T47D (cell line): ENCODE results near the gene CRYBB1.

Source experiments
- DNase-seq, 2 experiments: peaks; one replicate each; pipeline versions ENCODE4 v3.0.0 to v3.0.0-alpha.2; 2011 to 2012; ENCODE audit warnings: low read depth in 1 of 2, low spot score in 1 of 2
- JUND ChIP-seq: IDR thresholded peaks from 2 replicates; pipeline ENCODE4 v1.6.1; 2012; ENCODE audit warnings: low read depth
- in situ Hi-C: cut with HindIII; loops from 2 replicates; pipeline ENCODE4 v1.10.0; 2016; ENCODE audit warnings: low sequenced_read_pairs, low pct_unique_long_range_greater_than_20kb

Gene CRYBB1

GRCh38 chr22:26650722-26651421 is 33.0 kb upstream of the CRYBB1 start:
- TF ChIP-seq JUND: no peak
- in situ Hi-C loops: no loop called here
- no peak for DNase-seq

- no peak for DNase-seq
- no peak for TF ChIP-seq JUND
- in situ Hi-C loops: no loop called here
Measured at GRCh38 chr22:26648528-26649388, 30.9 kb upstream of the CRYBB1 start.

- in situ Hi-C loops: no loop called here
- no peak for TF ChIP-seq JUND
- no peak for DNase-seq
Measured at GRCh38 chr22:26648011-26648497, 30.2 kb upstream of the CRYBB1 start.

GRCh38 chr22:26646158-26646557 is 28.3 kb upstream of the CRYBB1 start:
- no peak for TF ChIP-seq JUND
- DNase-seq: no peak
- in situ Hi-C loops: no loop called here

GRCh38 chr22:26643418-26644100 is 25.7 kb upstream of the CRYBB1 start:
- in situ Hi-C loops: no loop called here
- TF ChIP-seq JUND: no peak
- DNase-seq: no peak

GRCh38 chr22:26642465-26643417 is 24.9 kb upstream of the CRYBB1 start:
- in situ Hi-C loops: no loop called here
- TF ChIP-seq JUND: no peak
- no peak for DNase-seq

GRCh38 chr22:26636296-26636695 is 18.5 kb upstream of the CRYBB1 start:
- DNase-seq: no peak
- in situ Hi-C loops: no loop called here
- no peak for TF ChIP-seq JUND

GRCh38 chr22:26635117-26635516 is 17.3 kb upstream of the CRYBB1 start:
- no peak for TF ChIP-seq JUND
- no peak for DNase-seq
- in situ Hi-C loops: no loop called here

- TF ChIP-seq JUND: no peak
- DNase-seq: no peak
- in situ Hi-C loops: no loop called here
Measured at GRCh38 chr22:26634189-26634588, 16.4 kb upstream of the CRYBB1 start.

GRCh38 chr22:26632422-26633155 is 14.8 kb upstream of the CRYBB1 start:
- in situ Hi-C loops: no loop called here
- no peak for DNase-seq
- TF ChIP-seq JUND: no peak

GRCh38 chr22:26631282-26631681 is 13.5 kb upstream of the CRYBB1 start:
- in situ Hi-C loops: no loop called here
- TF ChIP-seq JUND: no peak
- DNase-seq: no peak
